Lung (tissue), 12 donors: ENCODE measurements around the gene SLAIN2. TPM values are rescaled to one million over a fixed set of nuclear protein-coding genes. Genes with fewer than 3 reads are reported as not detected.
A peak's percentile ranks its signal among the peaks of the same experiment; 100 is the strongest.
"Not testable (repeated sequence)": the region's sequence is repeated elsewhere in the genome, so short reads cannot be mapped to it uniquely, and the experiment has no call there.

Source experiments
- ATAC-seq: fragments of 200-7000 bp; cut with Tn5 transposase; one replicate; pipeline ENCODE4 v1.9.1; 2020; ENCODE audit warnings: moderate number of reproducible peaks; ENCODE audit not compliant: insufficient read depth, low FRiP score
- DNase-seq, 3 donors: peaks; one replicate each; pipeline ENCODE4 v3.0.0-alpha.2; 2013 to 2017
- H3K27ac ChIP-seq, 2 donors: one replicate each; pipeline ENCODE4 v1.5.1; 2013; ENCODE audit warnings: mild to moderate bottlenecking in 2 of 2, moderate library complexity in 2 of 2, control low read depth in 1 of 2, inconsistent platforms in 1 of 2, low read depth in 1 of 2, low read length in 1 of 2
- H3K27me3 ChIP-seq, 3 donors: one replicate each; pipeline ENCODE4 v1.5.1; 2013; ENCODE audit warnings: low read length in 2 of 3; ENCODE audit not compliant: control insufficient read depth in 3 of 3, insufficient read depth in 3 of 3
- H3K36me3 ChIP-seq, 4 donors: one replicate each; pipeline ENCODE4 v1.5.1; 2013; ENCODE audit warnings: low read length in 4 of 4, mild to moderate bottlenecking in 1 of 4, moderate library complexity in 1 of 4; ENCODE audit not compliant: control insufficient read depth in 4 of 4, insufficient read depth in 4 of 4
- H3K4me1 ChIP-seq, 5 donors: one replicate each; pipeline ENCODE4 v1.5.1; 2013; ENCODE audit warnings: low read length in 5 of 5, mild to moderate bottlenecking in 2 of 5, moderate library complexity in 1 of 5; ENCODE audit not compliant: control insufficient read depth in 5 of 5, insufficient read depth in 5 of 5
- H3K4me3 ChIP-seq: one replicate; pipeline ENCODE4 v1.5.1; 2013; ENCODE audit warnings: mild to moderate bottlenecking, control low read depth, moderate library complexity
- H3K9ac ChIP-seq, 2 donors: one replicate each; pipeline ENCODE4 v1.5.1; 2013; ENCODE audit warnings: low read length in 2 of 2, control low read depth in 1 of 2; ENCODE audit not compliant: insufficient read depth in 1 of 2
- H3K9me3 ChIP-seq, 4 donors: one replicate each; pipeline ENCODE4 v1.5.1; 2013; ENCODE audit warnings: low read length in 3 of 4, mild to moderate bottlenecking in 1 of 4, moderate library complexity in 1 of 4; ENCODE audit not compliant: control insufficient read depth in 4 of 4, insufficient read depth in 3 of 4
- WGBS, 2 donors: extraction: QIAGEN DNeasy Blood & Tissue Kit; methylation state at CpG; one replicate each; pipeline ENCODE4 v1.1.7; 2013; 5-methylcytosine and 5-hydroxymethylcytosine counted together
- polyA plus RNA-seq, 2 donors: library from polyadenylated mRNA; stranded (reverse); fragments of 200-250 nt; gene quantifications; one replicate each; pipeline ENCODE4 v1.2.1, GENCODE V29; 2013
- total RNA-seq, 2 donors: library from RNA; depleted of rRNA in 1 of 2; stranded (reverse); fragments of >200 nt in 1 of 2; gene quantifications; one replicate each; pipeline ENCODE4 v1.2.1, GENCODE V29; 2014 to 2021
- TF ChIP-seq, protein P1 (sequence below): IDR thresholded peaks from 2 replicates; pipeline ENCODE4 v1.5.1; 2012; ENCODE audit warnings: mild to moderate bottlenecking; ENCODE audit errors: control extremely low read depth, extremely low read depth
- donor health status: control.
- donor health status: control.
- donor health status: Bipolar disorder and iron deficiency.
- donor health status: healthy.
- donor health status: DM: yes; HTN: yes; CAD: no.

The SLAIN2 gene
- total and polyA plus RNA-seq, 4 donors: 17.8 to 62.8 (median 42.0) TPM

DNA sequence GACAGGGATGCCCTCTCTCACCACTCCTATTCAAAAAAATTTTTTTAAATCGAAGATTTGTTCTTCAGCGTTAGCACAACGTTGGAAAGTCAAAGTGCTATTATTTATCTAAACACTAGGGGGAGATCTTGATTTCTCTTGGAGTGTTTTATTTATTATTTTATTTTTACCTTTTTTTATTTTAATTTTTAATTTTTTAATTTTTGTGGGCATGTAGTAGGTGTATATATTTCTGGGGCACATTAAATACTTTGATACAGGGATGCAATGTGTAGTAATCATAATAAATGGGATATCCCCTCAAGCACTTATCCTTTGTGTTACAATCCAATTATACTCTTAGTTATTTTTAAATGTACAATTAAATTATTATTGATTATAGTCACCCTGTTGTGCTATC lies 104.4 kb downstream of the SLAIN2 start:
- TF ChIP-seq, protein P1, sequence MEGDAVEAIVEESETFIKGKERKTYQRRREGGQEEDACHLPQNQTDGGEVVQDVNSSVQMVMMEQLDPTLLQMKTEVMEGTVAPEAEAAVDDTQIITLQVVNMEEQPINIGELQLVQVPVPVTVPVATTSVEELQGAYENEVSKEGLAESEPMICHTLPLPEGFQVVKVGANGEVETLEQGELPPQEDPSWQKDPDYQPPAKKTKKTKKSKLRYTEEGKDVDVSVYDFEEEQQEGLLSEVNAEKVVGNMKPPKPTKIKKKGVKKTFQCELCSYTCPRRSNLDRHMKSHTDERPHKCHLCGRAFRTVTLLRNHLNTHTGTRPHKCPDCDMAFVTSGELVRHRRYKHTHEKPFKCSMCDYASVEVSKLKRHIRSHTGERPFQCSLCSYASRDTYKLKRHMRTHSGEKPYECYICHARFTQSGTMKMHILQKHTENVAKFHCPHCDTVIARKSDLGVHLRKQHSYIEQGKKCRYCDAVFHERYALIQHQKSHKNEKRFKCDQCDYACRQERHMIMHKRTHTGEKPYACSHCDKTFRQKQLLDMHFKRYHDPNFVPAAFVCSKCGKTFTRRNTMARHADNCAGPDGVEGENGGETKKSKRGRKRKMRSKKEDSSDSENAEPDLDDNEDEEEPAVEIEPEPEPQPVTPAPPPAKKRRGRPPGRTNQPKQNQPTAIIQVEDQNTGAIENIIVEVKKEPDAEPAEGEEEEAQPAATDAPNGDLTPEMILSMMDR: no peak

DNA sequence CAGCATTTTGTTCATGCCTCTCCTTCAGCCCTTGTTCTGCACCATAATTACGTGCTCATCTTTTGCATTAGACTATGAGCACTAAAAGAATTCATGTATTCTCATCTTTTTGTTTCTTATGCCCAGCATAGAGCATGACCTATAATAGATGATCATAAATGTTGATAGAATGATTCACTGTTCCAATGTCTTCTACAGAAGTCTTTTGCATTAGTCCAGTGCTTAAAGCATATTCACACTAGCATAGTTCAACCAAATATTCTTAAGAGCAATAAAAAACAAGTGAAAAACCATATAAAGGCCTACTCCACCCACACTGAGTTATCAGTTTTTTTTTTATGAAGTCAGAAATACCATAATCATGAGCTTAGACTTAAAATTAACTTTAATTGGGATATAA lies 105.3 kb downstream of the SLAIN2 start:
- no peak overlapping the region for H3K4me3 ChIP-seq
- no peak for DNase-seq
- H3K36me3 ChIP-seq: no peaks in the 10 kb centered on the region
- H3K4me1 ChIP-seq: no peaks in the 10 kb centered on the region
- H3K27ac ChIP-seq: no peak overlapping the region
- H3K9ac ChIP-seq: no peak overlapping the region
- TF ChIP-seq, protein P1: no peak
- no peaks in the 10 kb centered on the region for H3K27me3 ChIP-seq
- 90 to 95% methylated on average over 1 of the region's 1 CpG for WGBS, 2 donors
- no peaks in the 10 kb centered on the region for H3K9me3 ChIP-seq
- ATAC-seq: no peak

More for the DNA sequence above, 104.4 kb downstream of the SLAIN2 start:
- DNase-seq (peak in 1 of 3 donors; percentile 15), ATAC-seq (no peak)
- Histone ChIP-seq H3K27me3 (no peaks in the 10 kb centered on the region), H3K36me3 (no peaks in the 10 kb centered on the region), H3K4me3 (no peak overlapping the region), H3K27ac (no peak overlapping the region), H3K9me3 (no peaks in the 10 kb centered on the region), H3K9ac (no peak overlapping the region), H3K4me1 (no peaks in the 10 kb centered on the region)
- WGBS, 2 donors: 7 to 15% methylated on average over 3 of the region's 3 CpGs

DNA sequence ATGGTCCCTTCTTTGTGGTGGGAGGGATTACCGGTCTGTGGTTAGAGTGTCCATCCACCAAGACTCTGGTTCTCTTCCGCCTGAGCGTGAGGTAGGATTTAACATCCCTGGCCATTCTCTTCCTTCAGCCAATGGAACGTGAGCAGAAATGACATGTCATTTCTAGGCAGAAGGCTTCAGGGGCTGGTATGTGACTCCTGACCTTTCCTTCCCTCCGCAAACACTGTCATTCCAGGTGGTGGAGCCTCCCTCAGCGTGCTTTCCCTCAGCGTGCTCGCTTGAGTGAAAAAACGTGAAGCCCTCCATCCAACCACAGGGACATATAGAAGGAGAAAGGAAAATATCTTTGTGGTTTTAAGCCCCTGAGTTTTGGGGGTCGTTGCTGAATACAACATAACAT lies 107.8 kb downstream of the SLAIN2 start:
- Histone ChIP-seq H3K4me3 (no peak overlapping the region), H3K9ac (no peak overlapping the region), H3K4me1 (no peaks in the 10 kb centered on the region), H3K27ac (no peak overlapping the region), H3K27me3 (no peaks in the 10 kb centered on the region), H3K36me3 (no peaks in the 10 kb centered on the region), H3K9me3 (no peaks in the 10 kb centered on the region)
- ATAC-seq (no peak), DNase-seq (no peak)
- TF ChIP-seq, protein P1: no peak
- 93 to 94% methylated on average over 10 of the region's 10 CpGs for WGBS, 2 donors

DNA sequence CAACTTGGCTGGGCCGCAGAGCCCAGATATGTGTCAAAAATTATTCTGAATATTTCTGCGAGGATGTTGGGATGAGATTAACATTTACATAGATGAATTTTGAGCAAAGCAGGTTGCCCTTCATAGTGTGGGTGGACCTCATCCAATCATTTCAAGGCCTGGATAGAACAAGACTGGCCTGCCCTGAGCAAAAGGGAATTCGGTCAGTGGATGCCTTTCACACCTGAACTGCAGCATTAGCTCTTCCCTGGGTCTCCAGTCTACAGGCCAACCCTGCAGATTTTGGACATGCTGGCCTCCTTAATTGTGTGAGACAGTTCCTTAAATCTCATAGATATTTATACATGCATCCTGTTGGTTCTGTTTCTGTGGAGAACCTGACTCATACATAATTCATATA lies 109.4 kb downstream of the SLAIN2 start:
- Histone ChIP-seq H3K27ac (no peak overlapping the region), H3K27me3 (no peaks in the 10 kb centered on the region), H3K4me3 (no peak overlapping the region), H3K9ac (no peak overlapping the region), H3K36me3 (no peaks in the 10 kb centered on the region), H3K9me3 (no peaks in the 10 kb centered on the region), H3K4me1 (no peaks in the 10 kb centered on the region)
- TF ChIP-seq, protein P1: no peak
- 97 to 99% methylated on average over 3 of the region's 3 CpGs for WGBS, 2 donors
- DNase-seq: no peak
- ATAC-seq: no peak

DNA sequence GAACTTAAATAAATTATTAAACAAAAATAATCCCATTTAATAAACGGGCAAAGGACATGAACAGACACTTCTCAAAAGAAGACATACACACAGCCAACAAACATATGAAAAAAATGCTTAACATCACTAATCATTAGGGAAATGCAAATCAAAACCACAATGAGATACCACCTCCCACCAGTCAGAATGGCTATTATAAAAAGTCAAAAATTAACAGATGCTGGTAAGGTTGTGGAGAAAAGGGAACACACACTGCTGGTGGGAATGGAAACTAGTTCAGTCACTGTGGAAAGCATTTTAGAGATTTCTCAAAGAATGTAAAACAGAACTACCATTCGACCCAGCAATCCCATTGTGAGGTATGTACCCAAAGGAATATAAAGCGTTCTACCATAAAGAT lies 110.3 kb downstream of the SLAIN2 start:
- not testable (repeated sequence) for H3K4me1 ChIP-seq, DNase-seq, H3K36me3 ChIP-seq, ATAC-seq, H3K27ac ChIP-seq, H3K9me3 ChIP-seq, H3K4me3 ChIP-seq, H3K27me3 ChIP-seq, H3K9ac ChIP-seq
- WGBS, 2 donors: 88 to 96% methylated on average over 3 of the region's 3 CpGs
